ENCODE data around the gene SLC25A1.
"Not testable (repeated sequence)": the region's sequence is repeated elsewhere in the genome, so short reads cannot be mapped to it uniquely, and the experiment has no call there.

SLC25A1 gene

DNA sequence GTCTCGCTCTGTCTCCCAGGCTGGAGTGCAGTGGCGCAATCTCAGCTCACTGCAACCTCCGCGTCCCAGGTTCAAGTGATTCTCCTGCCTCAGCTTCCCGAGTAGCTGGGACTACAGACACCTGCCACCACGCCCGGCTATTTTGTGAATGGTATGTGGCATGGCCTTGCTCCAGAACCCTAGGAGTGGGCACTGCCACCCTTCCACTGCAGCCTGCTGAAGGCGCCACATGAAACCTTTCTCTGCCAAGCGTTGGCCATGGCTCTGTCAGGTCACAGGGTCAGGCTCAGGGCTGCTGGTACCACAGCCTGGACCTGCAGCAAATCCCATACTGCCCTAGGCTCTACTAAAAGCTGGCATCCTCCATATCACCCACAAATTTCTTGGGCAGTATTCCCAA is 22.4 kb downstream of the SLC25A1 start:
- DNase-seq, result not testable (repeated sequence)

DNA sequence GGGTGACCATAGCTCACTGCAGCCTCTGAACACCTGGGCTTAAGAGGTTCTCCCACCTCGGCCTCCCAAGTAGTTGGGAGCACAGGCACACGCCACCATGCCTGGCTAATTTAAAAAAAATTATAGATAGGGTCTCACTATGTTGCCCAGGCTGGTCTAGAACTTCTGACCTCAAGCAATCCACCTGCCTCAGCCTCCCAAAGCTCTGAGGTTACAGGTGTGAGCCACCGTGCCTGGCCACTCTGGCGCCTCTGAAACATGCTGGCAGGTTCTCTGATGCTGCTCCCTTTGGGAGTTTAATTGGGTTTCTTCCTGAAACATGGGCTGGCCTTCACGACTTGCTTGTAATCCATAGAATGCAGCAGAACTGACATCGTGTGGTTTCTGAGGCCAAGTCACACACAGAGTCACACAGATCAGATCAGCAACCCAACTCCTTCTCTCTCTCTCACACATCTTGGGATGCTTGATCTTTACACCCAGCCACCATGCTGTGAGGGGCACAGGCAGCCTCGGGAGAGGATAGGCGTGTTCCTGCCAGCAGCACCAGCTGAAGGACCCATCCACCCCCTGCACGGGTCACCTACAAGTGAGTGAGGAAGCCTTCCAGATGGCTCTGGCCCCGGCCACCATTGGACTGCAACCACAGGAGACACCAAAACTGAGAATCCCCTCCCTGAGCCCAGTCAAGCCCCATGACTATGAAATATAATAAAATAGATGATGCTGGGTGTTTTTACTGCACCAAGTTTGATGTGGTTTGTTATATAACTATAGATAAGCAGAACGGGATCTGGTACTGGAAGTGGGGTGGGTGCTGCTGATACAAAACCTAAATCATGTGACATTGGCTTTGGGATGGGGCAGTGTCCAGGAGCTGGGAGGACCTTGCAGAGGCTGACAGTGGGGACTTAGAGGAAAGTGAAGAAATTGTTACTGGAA is 25.3 kb downstream of the SLC25A1 start:
- DNase-seq, result no peak

DNA sequence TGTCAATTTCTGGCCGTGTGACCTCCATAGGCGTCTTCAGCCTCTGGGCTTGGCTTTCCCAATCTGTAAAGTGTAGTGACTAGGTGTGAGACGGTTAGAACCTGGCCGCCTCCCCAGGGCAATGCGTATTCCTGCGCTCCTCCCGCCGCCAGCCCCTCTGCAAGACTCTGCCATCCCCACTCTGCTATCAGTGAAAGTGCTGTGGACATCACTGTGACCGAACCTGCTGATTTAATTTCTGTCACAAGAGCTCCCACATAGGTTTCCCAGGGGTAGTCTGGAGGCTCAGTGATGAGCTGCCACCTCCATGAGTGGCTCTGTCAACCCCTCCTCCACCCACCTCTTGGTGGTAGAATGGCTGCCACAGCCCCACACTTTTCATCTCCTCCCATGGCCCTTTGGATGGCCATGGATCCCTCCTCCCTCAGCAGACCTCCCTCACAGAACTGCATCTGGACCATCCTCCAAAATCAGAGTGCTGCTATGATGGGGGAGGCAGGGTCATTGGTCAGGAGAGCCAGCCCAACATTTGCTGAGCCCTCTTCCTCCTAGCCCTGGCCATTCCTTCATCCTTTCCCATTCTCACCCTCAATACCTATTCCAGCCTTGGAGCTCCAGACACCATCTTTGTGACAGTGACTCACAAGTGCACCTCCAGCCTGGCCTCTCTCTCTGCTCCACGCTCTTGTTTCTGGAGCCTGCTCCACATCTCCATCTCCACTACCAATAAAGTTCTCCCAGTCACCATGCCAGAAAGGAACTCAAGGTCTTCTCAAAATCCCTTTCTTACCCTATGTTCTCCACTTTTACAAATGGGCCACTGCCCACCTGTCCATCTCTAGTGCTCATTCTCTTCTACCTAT is 27.0 kb downstream of the SLC25A1 start:
- DNase-seq, result no peak

DNA sequence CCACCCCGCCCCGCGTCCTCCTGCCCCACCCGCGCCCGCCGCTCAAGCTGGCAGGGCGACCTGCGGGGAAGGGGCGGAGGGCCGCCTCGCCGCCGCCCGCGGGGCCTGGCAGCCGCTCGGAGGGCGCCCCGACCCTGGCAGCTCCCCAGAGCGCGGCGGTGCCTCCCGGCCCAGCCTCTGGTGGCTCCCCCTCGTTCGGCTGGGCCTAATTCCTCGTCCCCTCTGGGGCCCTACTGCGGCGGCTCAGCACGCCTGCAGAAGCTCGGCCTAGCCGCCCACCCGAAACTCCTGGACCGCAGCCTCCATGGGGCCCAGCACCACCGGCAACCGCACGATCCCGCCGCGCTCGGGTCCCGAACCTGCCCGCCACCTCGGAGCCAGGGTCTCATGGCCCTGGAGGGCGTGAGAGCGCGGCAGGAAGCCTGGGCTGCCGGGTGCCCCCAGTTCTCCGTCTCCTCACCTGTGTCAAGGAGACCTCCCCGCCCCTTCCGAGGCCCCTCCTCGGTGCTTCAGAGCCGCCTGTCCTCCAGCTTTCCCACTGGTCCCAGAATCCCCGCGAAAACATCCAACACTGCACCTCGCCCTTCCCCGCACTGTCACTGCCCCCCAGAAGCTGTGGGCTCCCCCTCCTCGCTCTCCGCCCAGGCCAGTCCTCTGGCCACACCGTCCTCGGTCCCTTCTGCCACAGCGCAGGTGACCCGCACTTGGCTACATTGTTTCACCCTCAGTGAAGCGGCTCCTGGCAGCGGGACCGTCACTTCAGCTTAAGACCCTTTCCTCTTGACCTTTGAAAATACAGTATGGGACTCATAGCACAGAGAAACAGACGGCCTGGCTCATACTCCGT is 27.8 kb downstream of the SLC25A1 start:
- DNase-seq, result no peak

DNA sequence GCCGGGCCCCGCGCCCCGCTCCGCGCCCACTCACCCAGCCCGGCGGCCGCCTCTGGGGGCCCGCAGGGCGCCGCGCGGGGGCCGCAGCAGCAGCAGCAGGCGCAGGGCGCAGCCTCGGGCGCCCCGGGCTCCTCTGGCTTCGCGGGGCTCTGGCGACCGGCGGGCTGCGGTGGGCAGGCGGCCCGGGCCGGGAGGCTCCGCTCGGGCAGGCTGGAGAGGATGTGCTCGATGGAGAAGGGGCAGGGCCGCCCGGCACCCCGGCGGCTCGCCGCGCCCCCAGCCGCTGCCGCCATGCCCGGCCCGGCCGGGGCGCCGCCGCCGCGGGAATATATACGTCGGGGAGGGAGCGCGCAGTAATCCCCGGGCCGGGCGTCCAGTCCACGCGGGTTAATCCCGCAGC is 28.5 kb downstream of the SLC25A1 start, which contains the start of gene GSC2:
GSC2 (minus strand) TSS at position 302 of the 400 bp plus-strand sequence; CDS start at position 293, 9 bp downstream.
- no peak for DNase-seq

DNA sequence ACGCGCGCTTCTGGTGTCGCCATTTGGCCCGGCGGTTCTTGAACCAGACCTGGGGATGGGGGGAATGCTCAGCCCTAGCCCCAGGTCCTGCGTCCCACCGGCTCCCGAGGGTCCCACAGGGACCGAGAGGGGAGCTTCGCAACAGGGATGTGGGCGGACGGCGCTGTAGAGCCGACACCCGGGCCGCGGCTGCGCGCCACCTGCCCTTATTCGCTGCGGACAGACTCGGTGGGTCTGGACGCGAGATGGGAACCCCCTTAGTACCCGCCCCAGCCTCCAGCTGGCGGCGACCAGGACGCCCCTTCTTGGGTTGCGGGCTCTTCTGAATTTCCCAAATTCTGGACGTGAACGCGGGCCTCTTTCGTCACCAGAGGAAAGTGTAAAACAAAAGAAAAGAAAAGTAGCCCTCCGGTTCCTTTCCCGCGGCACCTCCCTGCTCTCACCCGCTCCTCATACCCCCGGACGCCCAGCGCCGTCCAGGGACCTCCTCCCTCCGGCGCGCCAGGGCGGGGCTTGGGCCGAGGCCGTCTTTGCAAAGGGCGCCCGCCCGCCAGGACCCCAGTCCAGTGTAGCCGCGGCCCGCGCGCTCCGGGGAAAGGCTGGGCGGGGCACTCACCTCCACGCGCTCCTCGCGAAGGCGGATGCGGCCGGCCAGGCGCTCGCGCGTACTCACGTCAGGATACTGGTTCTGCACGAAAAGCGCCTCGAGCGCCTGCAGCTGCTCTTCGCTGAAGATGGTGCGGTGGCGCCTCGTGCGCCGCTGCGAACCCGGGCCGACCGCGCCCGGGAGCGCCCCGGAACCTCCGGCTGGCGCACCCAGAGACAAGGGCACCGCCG is 29.3 kb downstream of the SLC25A1 start:
- peak; percentile 30 for DNase-seq

DNA sequence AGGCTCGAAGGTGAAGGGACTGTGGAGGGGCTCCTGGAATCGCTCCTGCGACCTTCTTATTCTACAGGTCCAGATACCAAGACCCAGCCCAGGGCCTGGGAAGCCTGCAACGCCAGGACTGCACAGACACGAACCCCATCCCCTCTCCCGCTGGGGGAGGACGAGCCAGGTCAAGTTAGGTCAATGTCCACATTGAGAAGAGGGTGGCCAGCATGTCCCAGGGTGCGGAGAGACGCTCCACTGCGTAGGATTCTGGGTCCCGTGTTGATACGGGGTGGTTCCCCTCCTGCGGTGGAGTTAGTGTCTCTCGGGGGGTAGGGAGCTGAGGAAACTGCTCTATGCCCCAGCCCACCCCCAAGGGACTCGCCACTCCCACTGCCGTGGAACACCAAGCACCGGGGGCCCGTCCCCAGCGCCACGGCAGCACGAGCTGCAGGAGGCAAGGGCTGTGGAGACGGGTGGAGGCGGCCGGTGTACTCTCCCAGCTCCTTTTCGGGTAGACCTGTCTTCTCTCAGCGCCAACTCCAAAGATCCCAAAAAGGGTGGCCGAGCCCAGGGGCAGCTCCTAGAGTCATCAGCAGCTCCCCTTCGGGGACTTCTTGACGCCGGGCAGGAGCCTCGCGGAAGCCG is 30.0 kb downstream of the SLC25A1 start:
- no peak for DNase-seq

DNA sequence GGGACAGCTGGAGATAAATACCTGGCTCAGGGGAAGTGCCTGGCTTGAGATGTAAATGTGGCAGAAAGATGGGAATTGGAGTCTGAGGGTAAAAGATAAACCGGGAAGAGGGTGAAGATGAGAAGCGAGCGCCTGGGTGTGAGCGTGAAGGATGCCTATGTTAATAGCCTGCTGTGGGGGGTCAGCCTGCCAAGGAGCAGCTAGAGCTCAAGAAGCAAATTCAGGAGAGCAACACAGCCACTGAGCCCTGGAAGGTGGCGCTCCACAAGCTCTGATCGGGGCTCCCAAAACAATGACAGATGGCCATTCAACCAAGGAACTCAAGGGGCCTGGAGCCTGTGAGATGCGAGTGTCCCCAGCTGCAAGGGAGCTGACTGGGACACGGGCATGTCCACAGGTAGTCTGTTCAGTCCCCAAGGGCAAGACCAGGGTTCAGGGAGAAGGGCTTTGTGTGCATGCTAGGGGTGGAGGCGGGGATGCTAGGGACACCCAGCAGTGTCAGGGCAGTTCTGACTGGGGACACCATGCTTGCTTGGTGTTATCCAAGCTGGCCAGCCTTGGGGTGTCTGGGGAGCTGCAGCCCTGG is 31.2 kb downstream of the SLC25A1 start:
- no peak for DNase-seq

DNA sequence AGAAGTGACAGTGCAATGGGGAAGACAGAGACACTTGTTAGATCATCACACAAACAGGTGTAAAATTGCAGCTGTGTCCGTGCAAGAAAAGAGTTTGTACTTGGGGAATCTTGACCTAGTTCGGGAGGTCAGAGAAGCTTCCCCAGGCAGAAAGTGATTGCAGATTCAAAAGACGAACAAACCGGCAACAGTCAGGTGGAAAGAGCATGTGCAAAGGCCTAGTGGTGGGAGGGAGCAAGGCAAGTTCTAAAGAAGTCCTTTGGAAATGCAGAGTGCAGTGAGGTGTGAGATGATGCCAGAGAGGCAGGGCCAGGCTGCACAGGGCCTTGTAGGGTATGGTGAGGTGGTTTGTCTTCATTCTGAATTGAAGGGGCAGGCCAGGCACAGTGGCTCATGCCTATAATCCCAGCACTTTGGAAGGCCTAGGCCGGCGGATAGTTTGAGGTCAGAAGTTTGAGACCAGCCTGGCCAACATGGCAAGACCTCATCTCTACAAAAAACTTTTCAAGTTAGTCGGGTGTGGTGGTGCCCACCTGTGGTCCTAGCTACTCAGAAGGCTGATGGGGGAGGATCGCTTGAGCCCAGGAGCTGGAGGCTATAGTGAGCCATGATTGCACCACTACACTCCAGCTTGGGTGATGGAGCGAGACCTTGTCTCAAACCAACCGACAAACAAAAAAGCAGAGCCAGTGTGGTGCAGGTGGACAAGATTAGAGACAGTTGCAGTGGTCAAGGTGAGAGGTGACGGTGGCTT is 32.1 kb downstream of the SLC25A1 start:
- no peak for DNase-seq

DNA sequence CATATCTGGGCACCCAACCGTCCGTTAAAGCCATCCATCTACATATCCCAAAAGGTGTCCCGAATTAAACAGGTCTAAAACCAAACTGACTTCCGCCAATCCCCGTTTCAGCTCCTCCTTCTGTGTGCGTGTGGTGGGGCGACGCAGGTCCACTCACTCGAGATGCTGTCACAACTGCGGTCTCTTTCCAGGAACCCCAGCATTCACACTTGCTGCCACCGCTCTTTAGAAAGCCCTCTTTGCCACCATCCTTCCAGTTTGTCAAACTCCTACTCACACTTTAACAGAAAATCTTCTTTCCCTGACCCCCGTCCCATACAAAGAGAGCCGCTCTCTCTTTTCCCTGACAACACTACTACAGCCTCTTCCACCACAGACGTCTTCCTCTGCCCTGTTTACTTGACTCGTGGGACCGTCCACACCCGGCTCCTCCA is 34.6 kb downstream of the SLC25A1 start:
- DNase-seq, result peak; percentile 43

DNA sequence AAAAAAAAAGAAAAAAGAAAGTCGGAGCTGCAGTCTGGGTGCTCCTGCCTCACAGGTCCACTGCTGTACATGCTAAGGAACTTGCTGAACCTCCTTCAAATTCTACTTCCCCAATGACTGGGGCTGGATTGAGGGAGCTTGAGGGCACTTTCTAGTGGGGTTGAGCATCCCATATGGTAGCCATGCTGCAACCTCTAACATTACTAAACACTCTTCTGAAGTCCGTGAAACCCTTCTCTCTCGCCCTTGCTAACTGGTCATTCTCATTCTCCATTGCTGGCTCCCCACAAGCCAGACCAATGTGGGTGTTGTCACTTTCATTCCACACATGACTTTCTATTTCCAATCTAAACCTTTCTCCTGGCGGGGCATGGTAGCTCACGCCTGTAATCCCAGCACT is 35.3 kb downstream of the SLC25A1 start:
- no peak for DNase-seq

DNA sequence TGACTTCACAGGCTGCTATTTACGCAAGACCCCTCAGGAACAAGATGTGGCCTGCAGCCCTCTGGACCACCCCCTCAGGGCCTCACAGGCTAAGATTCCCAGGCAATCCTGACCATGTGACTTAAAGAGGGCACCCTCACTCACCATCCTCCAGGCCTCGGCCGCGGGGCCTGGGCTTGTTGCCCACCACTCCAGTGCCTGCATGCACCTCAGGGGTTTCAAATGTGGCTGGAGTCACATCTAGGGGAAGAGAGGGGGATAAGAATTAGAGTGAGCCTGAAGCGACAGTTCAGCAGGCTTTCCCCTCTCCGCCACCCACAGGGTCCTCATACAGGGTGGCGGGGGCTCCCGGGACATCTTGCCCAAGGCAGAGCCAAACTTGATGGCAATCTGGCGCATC is 36.1 kb downstream of the SLC25A1 start:
- DNase-seq, result no peak

DNA sequence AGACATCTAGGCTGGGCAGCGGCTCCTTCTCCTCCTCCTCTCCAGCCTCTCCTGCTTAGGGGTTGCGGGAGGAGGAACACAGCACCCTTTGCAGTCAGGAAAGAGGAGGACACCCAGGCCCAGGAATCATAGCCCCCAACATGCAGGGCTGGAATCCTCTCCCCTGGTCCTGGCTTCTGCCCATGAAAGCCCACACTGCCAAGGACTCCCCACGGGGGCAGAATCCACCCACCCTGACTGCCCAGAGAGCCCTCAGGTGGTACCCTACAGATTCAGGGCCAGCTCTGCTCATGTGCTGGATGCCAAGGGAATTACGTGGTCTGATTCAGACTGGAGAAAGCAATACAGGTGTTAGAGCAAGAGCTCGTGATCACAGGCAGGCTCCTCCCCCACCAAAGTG is 38.6 kb downstream of the SLC25A1 start:
- DNase-seq, result no peak

DNA sequence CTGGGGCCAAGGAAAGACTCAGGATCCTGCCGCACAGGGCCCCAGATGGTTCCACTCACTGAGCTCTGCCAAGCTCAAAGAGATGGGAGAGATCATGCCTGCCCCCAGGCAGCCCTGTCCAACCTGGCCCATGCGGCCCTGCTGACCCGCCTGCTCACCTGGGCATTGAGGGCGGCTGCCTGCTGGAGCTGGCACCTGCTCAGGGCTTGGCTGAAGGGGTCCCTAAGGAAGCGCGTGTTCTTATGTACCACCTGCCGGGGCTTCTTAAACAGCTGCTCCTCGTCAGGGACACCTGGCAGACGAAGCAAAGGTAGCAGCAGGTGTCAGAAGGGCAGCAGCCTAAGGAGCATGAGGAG is 39.6 kb downstream of the SLC25A1 start:
- no peak for DNase-seq

DNA sequence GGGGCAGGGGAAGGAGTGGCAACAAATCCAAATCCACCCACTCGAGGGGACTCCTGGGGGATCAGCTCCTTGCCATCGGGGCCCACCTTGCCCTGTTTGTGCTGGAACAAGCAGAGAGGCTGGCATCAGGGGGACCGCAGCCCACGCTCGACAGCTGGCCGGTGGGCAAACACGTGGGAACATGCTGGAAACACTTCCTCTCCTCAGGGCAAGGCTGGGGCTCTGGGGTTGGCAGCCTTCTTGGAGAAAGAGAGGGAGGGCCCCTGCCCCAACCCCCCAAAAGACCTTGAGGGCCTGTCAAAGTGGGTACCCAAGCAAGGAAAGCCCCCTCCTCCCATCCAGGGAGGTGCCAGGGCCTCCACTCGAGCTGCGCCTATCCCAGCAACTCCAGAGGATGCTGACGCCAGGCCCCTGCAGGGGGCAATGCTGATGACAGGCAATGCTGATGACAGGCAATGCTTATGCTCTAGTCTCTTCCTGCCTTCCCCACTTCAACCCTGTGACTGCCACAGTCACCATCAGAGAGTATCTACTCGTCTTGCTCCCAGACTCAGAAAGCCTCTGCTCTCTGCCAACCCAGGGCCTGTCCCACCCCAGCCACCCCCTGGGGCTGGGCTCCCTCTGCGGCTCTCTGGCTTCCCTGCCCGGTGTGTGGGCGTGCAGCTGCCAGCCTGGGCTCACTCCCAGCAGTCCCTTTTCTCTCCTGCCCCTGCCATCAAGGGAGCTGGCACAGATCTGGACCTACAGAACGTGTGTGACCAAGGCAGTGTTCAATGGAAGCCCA is 40.1 kb downstream of the SLC25A1 start:
- DNase-seq, result no peak

DNA sequence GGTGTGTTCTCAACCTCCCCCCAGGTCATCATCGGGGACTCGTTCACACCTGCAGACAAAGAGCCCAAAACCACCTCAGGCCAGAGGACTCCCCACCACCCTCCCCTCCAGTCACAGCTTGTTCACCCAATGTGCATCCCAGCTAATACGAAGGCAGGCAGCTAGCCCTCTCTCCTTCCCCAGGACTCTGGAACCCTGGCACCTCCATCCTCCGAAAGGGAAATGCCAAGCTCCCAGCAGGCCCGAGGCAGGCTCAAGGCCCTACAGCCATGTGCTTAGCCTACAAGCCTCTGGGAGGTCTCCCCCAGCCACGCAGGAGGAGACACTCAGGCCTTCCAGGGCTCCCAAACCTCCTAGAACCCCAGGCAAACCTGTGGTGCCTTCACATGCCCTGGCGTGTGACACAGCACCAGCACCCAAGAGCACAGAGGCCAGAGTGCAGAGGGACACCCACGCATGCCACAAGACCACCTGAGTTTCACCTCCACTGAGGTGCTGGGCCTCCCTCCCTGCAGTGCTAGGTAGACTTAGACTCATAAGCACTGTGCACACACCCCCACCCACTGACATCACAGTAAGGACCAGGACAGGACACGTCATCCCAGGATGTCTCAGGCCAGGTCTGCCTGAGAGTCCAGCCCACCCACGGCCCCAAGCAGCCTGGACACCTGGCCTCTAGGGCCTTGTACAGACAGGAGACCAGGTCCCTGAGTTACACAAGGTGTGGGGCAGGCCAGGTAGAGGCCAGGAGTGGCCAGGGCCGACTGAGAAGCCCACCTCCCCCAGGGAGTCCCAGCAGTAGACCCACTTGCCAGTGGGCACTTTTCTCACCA is 40.9 kb downstream of the SLC25A1 start:
- no peak for DNase-seq

DNA sequence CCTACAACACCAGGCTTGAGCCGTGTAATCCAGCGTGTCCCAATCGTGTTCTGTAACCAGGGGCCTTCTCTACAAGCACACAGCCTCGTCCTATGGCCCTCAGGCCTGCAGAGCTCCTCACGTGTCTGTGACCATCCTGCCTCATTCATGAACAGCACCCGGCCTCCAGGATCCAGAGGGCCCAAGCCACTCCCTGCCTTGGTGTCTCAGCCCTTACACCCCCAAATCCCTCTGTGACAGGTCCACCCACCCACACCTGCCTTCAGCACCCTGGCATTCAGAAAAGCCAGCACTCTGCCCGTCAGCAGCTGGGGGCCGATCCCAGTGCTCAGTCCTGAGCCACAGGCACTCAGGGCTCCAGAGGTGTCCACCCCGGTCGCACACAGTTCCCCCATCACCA is 41.6 kb downstream of the SLC25A1 start:
- no peak for DNase-seq

DNA sequence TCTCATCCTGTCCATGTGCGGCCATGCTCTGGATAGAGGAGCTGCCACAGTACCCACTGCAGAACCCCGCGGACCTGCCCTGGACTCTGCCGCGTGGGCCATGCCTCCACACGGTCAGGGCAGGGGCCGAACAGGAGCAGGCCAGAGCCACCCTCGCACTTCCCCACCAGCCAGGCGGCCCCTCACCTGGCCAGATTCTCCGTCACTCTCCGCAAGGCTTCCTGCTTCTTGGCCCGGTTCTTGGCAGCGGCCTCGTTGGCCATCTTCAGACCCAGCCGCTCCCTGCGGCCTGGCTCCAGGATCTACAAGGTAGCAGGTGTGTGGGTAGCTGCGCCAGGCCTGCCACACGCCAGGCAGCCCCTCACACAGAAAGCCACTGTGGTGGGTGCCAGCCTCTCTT is 43.7 kb downstream of the SLC25A1 start:
- DNase-seq, result no peak

All from CD4-positive, alpha-beta T cell treated with Interleukin-10 for 1 hour (primary cell).